ENCODE results near the gene ME3. TPM values are rescaled to one million over a fixed set of nuclear protein-coding genes. Genes with fewer than 3 reads are reported as not detected.

ME3 gene
- total RNA-seq, 1 experiment from 2014 or later: 35.3 TPM

- ChIA-PET POLR2A (interaction anchor here (0.5 kb wide), 1 partner anchor 506 kb away, joined by 4 read pairs; no protein-coding TSS in a partner anchor), CTCF (interaction anchor here (0.7 kb wide), 1 partner anchor 15 kb away, joined by 3 read pairs; no protein-coding TSS in a partner anchor)
- Histone ChIP-seq H3K27me3 (ENCODE audit: control insufficient read depth, insufficient read depth, low read length) (no peaks in the 10 kb centered on the region), H3K4me1 (ENCODE audit: control insufficient read depth, insufficient read depth, low read length) (peaks cover 45% of the 10 kb centered on the region), H3K9me3 (ENCODE audit: control insufficient read depth, insufficient read depth, low read depth, low read length) (no peaks in the 10 kb centered on the region), H3K4me3 (ENCODE audit: low read depth in 2 of 2, low read length in 2 of 2) (no peak overlapping the region), H3K27ac (ENCODE audit: low read length) (no peak overlapping the region; the same call in 1 of the 2 replicates), H3K36me3 (ENCODE audit: control insufficient read depth, insufficient read depth, low read length) (no peaks in the 10 kb centered on the region)
- BruUV-seq (replicated peaks): no TSS peak
- intact Hi-C loops (cut with micrococcal nuclease; ENCODE audit: unreplicated experiment): no loop called here
- TF ChIP-seq, protein P1, sequence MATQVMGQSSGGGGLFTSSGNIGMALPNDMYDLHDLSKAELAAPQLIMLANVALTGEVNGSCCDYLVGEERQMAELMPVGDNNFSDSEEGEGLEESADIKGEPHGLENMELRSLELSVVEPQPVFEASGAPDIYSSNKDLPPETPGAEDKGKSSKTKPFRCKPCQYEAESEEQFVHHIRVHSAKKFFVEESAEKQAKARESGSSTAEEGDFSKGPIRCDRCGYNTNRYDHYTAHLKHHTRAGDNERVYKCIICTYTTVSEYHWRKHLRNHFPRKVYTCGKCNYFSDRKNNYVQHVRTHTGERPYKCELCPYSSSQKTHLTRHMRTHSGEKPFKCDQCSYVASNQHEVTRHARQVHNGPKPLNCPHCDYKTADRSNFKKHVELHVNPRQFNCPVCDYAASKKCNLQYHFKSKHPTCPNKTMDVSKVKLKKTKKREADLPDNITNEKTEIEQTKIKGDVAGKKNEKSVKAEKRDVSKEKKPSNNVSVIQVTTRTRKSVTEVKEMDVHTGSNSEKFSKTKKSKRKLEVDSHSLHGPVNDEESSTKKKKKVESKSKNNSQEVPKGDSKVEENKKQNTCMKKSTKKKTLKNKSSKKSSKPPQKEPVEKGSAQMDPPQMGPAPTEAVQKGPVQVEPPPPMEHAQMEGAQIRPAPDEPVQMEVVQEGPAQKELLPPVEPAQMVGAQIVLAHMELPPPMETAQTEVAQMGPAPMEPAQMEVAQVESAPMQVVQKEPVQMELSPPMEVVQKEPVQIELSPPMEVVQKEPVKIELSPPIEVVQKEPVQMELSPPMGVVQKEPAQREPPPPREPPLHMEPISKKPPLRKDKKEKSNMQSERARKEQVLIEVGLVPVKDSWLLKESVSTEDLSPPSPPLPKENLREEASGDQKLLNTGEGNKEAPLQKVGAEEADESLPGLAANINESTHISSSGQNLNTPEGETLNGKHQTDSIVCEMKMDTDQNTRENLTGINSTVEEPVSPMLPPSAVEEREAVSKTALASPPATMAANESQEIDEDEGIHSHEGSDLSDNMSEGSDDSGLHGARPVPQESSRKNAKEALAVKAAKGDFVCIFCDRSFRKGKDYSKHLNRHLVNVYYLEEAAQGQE (IDR thresholded peaks at IDR 0.05; ENCODE audit: insufficient read depth in 1 of 2, low read depth in 2 of 2, low read length in 1 of 2): no peak
- no peak for TF ChIP-seq SIN3A (IDR thresholded peaks at IDR 0.05; ENCODE audit: borderline replicate concordance, insufficient read depth, low read depth, low read length)
- TF ChIP-seq POLR2AphosphoS5 (IDR thresholded peaks at IDR 0.05; ENCODE audit: low read depth, low read length): no peak
- TF ChIP-seq TCF7L2 (IDR thresholded peaks at IDR 0.05; ENCODE audit: low read depth, low read length): no peak
- TF ChIP-seq, protein P2, sequence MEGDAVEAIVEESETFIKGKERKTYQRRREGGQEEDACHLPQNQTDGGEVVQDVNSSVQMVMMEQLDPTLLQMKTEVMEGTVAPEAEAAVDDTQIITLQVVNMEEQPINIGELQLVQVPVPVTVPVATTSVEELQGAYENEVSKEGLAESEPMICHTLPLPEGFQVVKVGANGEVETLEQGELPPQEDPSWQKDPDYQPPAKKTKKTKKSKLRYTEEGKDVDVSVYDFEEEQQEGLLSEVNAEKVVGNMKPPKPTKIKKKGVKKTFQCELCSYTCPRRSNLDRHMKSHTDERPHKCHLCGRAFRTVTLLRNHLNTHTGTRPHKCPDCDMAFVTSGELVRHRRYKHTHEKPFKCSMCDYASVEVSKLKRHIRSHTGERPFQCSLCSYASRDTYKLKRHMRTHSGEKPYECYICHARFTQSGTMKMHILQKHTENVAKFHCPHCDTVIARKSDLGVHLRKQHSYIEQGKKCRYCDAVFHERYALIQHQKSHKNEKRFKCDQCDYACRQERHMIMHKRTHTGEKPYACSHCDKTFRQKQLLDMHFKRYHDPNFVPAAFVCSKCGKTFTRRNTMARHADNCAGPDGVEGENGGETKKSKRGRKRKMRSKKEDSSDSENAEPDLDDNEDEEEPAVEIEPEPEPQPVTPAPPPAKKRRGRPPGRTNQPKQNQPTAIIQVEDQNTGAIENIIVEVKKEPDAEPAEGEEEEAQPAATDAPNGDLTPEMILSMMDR (IDR thresholded peaks at IDR 0.05): no peak
- ATAC-seq (no peak), DNase-seq (ENCODE audit: low read depth, low spot score) (no peak)
- in situ Hi-C loops (cut with HindIII; ENCODE audit: low pct_unique_long_range_greater_than_20kb, low sequenced_read_pairs): no loop called here
These were observed 97.1 kb downstream of the ME3 start for GRCh38 chr11:86575208-86575855.

- H3K27me3 ChIP-seq (ENCODE audit: control insufficient read depth, insufficient read depth, low read length): no peaks in the 10 kb centered on the region
- no peaks in the 10 kb centered on the region for H3K9me3 ChIP-seq (ENCODE audit: control insufficient read depth, insufficient read depth, low read depth, low read length)
- no peaks in the 10 kb centered on the region for H3K36me3 ChIP-seq (ENCODE audit: control insufficient read depth, insufficient read depth, low read length)
- no peak overlapping the region for H3K27ac ChIP-seq (ENCODE audit: low read length)
- in situ Hi-C loops (cut with HindIII; ENCODE audit: low pct_unique_long_range_greater_than_20kb, low sequenced_read_pairs) (no loop called here), intact Hi-C loops (cut with micrococcal nuclease; ENCODE audit: unreplicated experiment) (loop anchor here (5.0 kb wide), 1 partner anchor 117 kb away; no protein-coding TSS in a partner anchor)
- ChIA-PET CTCF (interaction anchor here (0.7 kb wide), 1 partner anchor 16 kb away, joined by 3 read pairs; no protein-coding TSS in a partner anchor), POLR2A (interaction anchor here (0.5 kb wide), 1 partner anchor 505 kb away, joined by 4 read pairs; no protein-coding TSS in a partner anchor)
- H3K4me1 ChIP-seq (ENCODE audit: control insufficient read depth, insufficient read depth, low read length): peaks cover 48% of the 10 kb centered on the region
- TF ChIP-seq, protein P1 (IDR thresholded peaks at IDR 0.05; ENCODE audit: insufficient read depth in 1 of 2, low read depth in 2 of 2, low read length in 1 of 2): no peak
- TF ChIP-seq POLR2AphosphoS5 (IDR thresholded peaks at IDR 0.05; ENCODE audit: low read depth, low read length) (no peak), TCF7L2 (IDR thresholded peaks at IDR 0.05; ENCODE audit: low read depth, low read length) (no peak)
- no peak for DNase-seq (ENCODE audit: low read depth, low spot score)
- BruUV-seq (replicated peaks): no TSS peak
- no peak for ATAC-seq
- no peak overlapping the region for H3K4me3 ChIP-seq (ENCODE audit: low read depth in 2 of 2, low read length in 2 of 2)
These were observed 97.8 kb downstream of the ME3 start for GRCh38 chr11:86574493-86575207.
